ENCODE results near the gene GLG1.
"Not testable (repeated sequence)": the region's sequence is repeated elsewhere in the genome, so short reads cannot be mapped to it uniquely, and the experiment has no call there.

Gene GLG1

GRCh38 chr16:74550227-74551019, 56.5 kb downstream of the GLG1 start:
- not testable (repeated sequence) for H3K9me3 ChIP-seq (ENCODE audit: insufficient read depth, low read depth, low read length); H3K4me3 ChIP-seq (ENCODE audit: low read length); H3K36me3 ChIP-seq (ENCODE audit: insufficient read depth, low read depth, low read length); H3K27me3 ChIP-seq (ENCODE audit: insufficient read depth, low read length); H3K9ac ChIP-seq (ENCODE audit: low read depth, low read length); H3K27ac ChIP-seq (ENCODE audit: low read length); H3K4me1 ChIP-seq (ENCODE audit: insufficient read depth, low read length)

GRCh38 chr16:74546112-74546511, 60.8 kb downstream of the GLG1 start:
- not testable (repeated sequence) for H3K27ac ChIP-seq (ENCODE audit: low read length); H3K36me3 ChIP-seq (ENCODE audit: insufficient read depth, low read depth, low read length); H3K4me3 ChIP-seq (ENCODE audit: low read length); H3K9ac ChIP-seq (ENCODE audit: low read depth, low read length); H3K9me3 ChIP-seq (ENCODE audit: insufficient read depth, low read depth, low read length); H3K4me1 ChIP-seq (ENCODE audit: insufficient read depth, low read length); H3K27me3 ChIP-seq (ENCODE audit: insufficient read depth, low read length)

GRCh38 chr16:74542911-74543578, 63.9 kb downstream of the GLG1 start:
- not testable (repeated sequence) for H3K4me3 ChIP-seq (ENCODE audit: low read length); H3K9me3 ChIP-seq (ENCODE audit: insufficient read depth, low read depth, low read length); H3K36me3 ChIP-seq (ENCODE audit: insufficient read depth, low read depth, low read length); H3K9ac ChIP-seq (ENCODE audit: low read depth, low read length); H3K27ac ChIP-seq (ENCODE audit: low read length); H3K4me1 ChIP-seq (ENCODE audit: insufficient read depth, low read length); H3K27me3 ChIP-seq (ENCODE audit: insufficient read depth, low read length)

DNA sequence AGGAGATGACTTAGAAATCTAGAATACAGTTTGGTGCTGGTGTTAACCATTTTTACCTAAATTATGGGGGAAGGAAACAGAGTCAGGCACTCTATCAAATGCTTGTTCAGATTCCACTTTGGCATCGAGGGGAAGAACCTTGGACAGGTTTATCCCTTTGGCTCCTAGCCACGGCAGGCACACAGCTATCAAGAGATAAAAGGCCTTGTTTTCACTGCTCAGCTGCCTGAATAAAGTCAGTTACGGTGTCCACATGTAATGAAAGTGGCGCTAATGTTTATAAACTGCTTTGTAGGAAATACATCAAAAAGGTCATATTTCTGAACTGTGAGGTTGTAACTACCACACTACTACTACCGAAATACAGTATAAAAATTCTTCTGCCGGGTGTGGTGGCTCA, 66.3 kb downstream of the GLG1 start:
- H3K4me1 ChIP-seq (ENCODE audit: insufficient read depth, low read length); H3K36me3 ChIP-seq (ENCODE audit: insufficient read depth, low read depth, low read length); H3K4me3 ChIP-seq (ENCODE audit: low read length); H3K27ac ChIP-seq (ENCODE audit: low read length); H3K9ac ChIP-seq (ENCODE audit: low read depth, low read length); H3K27me3 ChIP-seq (ENCODE audit: insufficient read depth, low read length); H3K9me3 ChIP-seq (ENCODE audit: insufficient read depth, low read depth, low read length): not testable (repeated sequence)

GRCh38 chr16:74538801-74539200, 68.1 kb downstream of the GLG1 start:
- H3K9ac ChIP-seq (ENCODE audit: low read depth, low read length); H3K27ac ChIP-seq (ENCODE audit: low read length); H3K4me3 ChIP-seq (ENCODE audit: low read length); H3K27me3 ChIP-seq (ENCODE audit: insufficient read depth, low read length); H3K9me3 ChIP-seq (ENCODE audit: insufficient read depth, low read depth, low read length); H3K36me3 ChIP-seq (ENCODE audit: insufficient read depth, low read depth, low read length); H3K4me1 ChIP-seq (ENCODE audit: insufficient read depth, low read length): not testable (repeated sequence)

DNA sequence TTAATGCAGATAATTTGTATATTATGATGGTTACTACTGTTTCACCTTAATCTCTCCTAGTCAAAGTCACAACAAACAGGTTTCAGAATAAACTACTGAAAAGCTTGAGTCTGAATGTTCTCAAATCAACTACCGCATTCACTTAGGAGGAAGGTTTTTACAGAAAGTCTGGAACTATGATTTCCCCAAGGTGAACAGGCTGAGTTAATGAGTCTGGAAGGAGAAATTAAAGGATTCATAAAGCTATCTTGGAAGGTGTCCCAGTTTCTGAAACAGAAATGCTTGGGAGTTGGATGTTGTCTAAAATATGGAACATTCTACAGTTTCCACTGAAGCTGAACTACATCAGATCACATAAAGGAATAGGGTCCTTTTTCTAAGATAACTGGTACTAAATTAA, 69.2 kb downstream of the GLG1 start:
- H3K27me3 ChIP-seq (ENCODE audit: insufficient read depth, low read length); H3K4me1 ChIP-seq (ENCODE audit: insufficient read depth, low read length); H3K4me3 ChIP-seq (ENCODE audit: low read length); H3K36me3 ChIP-seq (ENCODE audit: insufficient read depth, low read depth, low read length); H3K27ac ChIP-seq (ENCODE audit: low read length); H3K9ac ChIP-seq (ENCODE audit: low read depth, low read length); H3K9me3 ChIP-seq (ENCODE audit: insufficient read depth, low read depth, low read length): not testable (repeated sequence)

GRCh38 chr16:74534650-74535049, 72.3 kb downstream of the GLG1 start:
- H3K4me1 ChIP-seq (ENCODE audit: insufficient read depth, low read length); H3K36me3 ChIP-seq (ENCODE audit: insufficient read depth, low read depth, low read length); H3K9ac ChIP-seq (ENCODE audit: low read depth, low read length); H3K27me3 ChIP-seq (ENCODE audit: insufficient read depth, low read length); H3K27ac ChIP-seq (ENCODE audit: low read length); H3K4me3 ChIP-seq (ENCODE audit: low read length); H3K9me3 ChIP-seq (ENCODE audit: insufficient read depth, low read depth, low read length): not testable (repeated sequence)

DNA sequence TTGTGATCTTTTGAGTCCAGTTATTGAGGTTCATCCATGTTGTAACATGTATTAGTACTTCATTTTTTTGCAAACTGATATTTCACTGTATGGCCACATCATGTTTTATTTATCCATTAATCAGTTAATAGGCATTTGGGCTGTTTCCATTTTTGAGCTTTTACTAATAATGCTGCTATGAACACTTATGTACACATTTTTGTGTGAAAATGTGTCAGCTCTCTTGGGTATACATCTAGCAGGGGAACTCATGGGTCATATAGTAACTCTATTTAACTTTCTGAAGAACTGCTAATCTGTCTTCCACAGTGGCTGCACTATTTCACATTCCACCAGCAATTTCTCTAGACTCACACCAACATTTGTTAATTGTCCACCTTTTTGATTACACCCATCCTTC, 82.0 kb downstream of the GLG1 start:
- Histone ChIP-seq H3K4me1 (ENCODE audit: insufficient read depth, low read length) (no peaks in the 10 kb centered on the region), H3K9ac (ENCODE audit: low read depth, low read length) (no peak overlapping the region)

DNA sequence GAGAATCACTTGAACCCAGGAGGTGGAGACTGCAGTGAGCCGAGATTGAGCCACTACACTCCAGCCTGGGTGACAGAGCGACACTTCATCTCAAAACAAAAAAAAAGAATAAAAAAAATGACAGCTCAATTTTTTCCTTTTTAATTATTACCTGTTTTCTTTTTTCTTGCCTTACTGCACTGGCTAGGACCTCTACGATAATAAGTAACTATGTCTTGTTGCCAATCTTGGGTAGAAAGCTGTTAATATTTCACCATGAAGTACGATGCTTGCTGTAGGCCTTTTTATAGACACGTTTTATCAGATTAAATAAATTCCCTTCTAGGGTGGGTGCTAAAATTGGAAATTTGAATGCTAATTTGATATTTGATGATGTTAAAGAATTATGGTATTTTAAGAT, 82.8 kb downstream of the GLG1 start:
- Histone ChIP-seq H3K4me3 (ENCODE audit: low read length) (no peak overlapping the region), H3K36me3 (ENCODE audit: insufficient read depth, low read depth, low read length) (peaks cover 8% of the 10 kb centered on the region; the same call in 1 of the 2 replicates), H3K27ac (ENCODE audit: low read length) (no peak overlapping the region)

More for the DNA sequence above, 82.0 kb downstream of the GLG1 start:
- H3K27ac ChIP-seq (ENCODE audit: low read length), result no peak overlapping the region
- H3K9me3 ChIP-seq (ENCODE audit: insufficient read depth, low read depth, low read length), result no peaks in the 10 kb centered on the region; the same call in 1 of the 2 replicates
- no peak overlapping the region for H3K4me3 ChIP-seq (ENCODE audit: low read length)
- H3K36me3 ChIP-seq (ENCODE audit: insufficient read depth, low read depth, low read length), result peaks cover 8% of the 10 kb centered on the region; the same call in 1 of the 2 replicates
- H3K27me3 ChIP-seq (ENCODE audit: insufficient read depth, low read length), result no peaks in the 10 kb centered on the region

DNA sequence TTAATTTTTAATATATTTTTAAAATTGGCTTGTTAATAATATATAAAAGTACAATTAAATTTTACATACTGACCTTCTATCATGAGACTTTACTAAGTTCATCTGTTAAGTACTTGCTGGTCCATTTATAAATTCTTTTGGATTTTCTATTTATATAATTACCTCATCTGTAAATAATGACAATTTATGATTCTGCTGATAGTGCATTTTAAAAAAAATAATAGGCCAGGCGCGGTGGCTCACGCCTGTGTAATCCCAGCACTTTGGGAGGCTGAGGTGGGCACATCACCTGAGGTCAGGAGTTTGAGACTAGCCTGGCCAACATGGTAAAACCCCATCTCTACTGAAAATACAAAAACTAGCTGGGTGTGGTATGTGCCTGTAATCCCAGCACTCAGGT, 83.2 kb downstream of the GLG1 start:
- H3K27ac ChIP-seq (ENCODE audit: low read length); H3K4me3 ChIP-seq (ENCODE audit: low read length); H3K9me3 ChIP-seq (ENCODE audit: insufficient read depth, low read depth, low read length); H3K36me3 ChIP-seq (ENCODE audit: insufficient read depth, low read depth, low read length); H3K9ac ChIP-seq (ENCODE audit: low read depth, low read length); H3K27me3 ChIP-seq (ENCODE audit: insufficient read depth, low read length); H3K4me1 ChIP-seq (ENCODE audit: insufficient read depth, low read length): not testable (repeated sequence)

More for the DNA sequence above, 82.8 kb downstream of the GLG1 start:
- Histone ChIP-seq H3K9me3 (ENCODE audit: insufficient read depth, low read depth, low read length) (no peaks in the 10 kb centered on the region; the same call in 1 of the 2 replicates), H3K27me3 (ENCODE audit: insufficient read depth, low read length) (no peaks in the 10 kb centered on the region), H3K4me1 (ENCODE audit: insufficient read depth, low read length) (no peaks in the 10 kb centered on the region), H3K9ac (ENCODE audit: low read depth, low read length) (no peak overlapping the region)

DNA sequence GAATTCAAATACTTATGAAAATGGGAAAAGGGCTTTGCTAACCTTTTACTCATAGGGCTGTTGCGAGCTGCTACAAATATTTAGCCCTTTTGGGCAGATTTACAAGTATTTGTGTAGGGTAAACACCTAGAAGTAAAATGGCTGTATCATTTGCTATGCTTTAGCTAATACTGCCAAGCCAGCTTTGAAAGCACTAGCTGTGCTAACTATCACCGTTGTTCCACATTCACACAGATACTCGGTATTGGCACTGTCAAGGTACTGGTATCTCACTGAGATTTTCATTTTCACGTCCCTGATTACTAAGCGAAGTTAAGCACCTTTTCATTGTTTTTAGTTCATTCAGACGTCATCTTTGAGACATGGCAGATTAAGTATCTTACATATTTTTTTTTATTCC, 84.8 kb downstream of the GLG1 start:
- H3K9me3 ChIP-seq (ENCODE audit: insufficient read depth, low read depth, low read length), result no peaks in the 10 kb centered on the region; the same call in 1 of the 2 replicates
- H3K9ac ChIP-seq (ENCODE audit: low read depth, low read length), result no peak overlapping the region
- H3K27me3 ChIP-seq (ENCODE audit: insufficient read depth, low read length), result no peaks in the 10 kb centered on the region
- H3K4me3 ChIP-seq (ENCODE audit: low read length), result no peak overlapping the region
- peaks cover 8% of the 10 kb centered on the region; the same call in 1 of the 2 replicates for H3K36me3 ChIP-seq (ENCODE audit: insufficient read depth, low read depth, low read length)
- H3K27ac ChIP-seq (ENCODE audit: low read length), result no peak overlapping the region
- H3K4me1 ChIP-seq (ENCODE audit: insufficient read depth, low read length), result no peaks in the 10 kb centered on the region

DNA sequence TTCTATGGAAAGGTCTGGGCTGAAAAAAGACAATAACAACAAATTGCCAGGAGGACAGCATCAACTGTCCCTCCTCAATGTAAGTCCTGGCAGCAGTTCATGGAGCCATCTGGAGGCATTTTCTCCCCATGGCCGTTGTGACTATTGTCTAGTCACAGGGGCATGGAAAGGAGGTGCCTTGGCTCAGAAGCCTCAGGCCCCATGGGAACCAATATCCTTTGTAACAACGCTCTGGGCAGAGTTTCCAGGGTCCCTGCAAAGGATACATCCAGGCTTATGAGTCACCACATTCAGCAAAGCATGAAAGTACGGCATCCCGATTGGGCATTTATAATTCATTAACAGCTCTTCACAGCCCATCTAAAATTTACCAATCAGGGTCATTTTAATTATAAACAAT, 85.2 kb downstream of the GLG1 start:
- H3K27me3 ChIP-seq (ENCODE audit: insufficient read depth, low read length), result no peaks in the 10 kb centered on the region
- no peaks in the 10 kb centered on the region for H3K4me1 ChIP-seq (ENCODE audit: insufficient read depth, low read length)
- H3K9me3 ChIP-seq (ENCODE audit: insufficient read depth, low read depth, low read length), result no peaks in the 10 kb centered on the region; the same call in 1 of the 2 replicates
- H3K9ac ChIP-seq (ENCODE audit: low read depth, low read length), result no peak overlapping the region
- H3K36me3 ChIP-seq (ENCODE audit: insufficient read depth, low read depth, low read length), result peaks cover 8% of the 10 kb centered on the region; the same call in 1 of the 2 replicates
- no peak overlapping the region for H3K27ac ChIP-seq (ENCODE audit: low read length)
- H3K4me3 ChIP-seq (ENCODE audit: low read length), result no peak overlapping the region
